Type B pancreatic cell (in vitro differentiated cells): ENCODE data around the gene NR6A1. TPM values are rescaled to one million over a fixed set of nuclear protein-coding genes. Genes with fewer than 3 reads are reported as not detected.
A peak's percentile ranks its signal among the peaks of the same experiment; 100 is the strongest.

Experiments used
- DNase-seq: peaks from one replicate; pipeline ENCODE4 v3.0.0; 2021; ENCODE audit warnings: mixed read lengths; ENCODE audit not compliant: unreplicated experiment; ENCODE audit errors: extremely low spot score
- H3K27ac Mint-ChIP-seq: 2 replicates; pipeline ENCODE4 v1.8.0; 2021; ENCODE audit warnings: mild to moderate bottlenecking, mixed read lengths
- H3K27me3 Mint-ChIP-seq: 2 replicates; pipeline ENCODE4 v1.8.0; 2021; ENCODE audit warnings: mixed read lengths
- H3K36me3 Mint-ChIP-seq: 2 replicates; pipeline ENCODE4 v1.8.0; 2021; ENCODE audit warnings: mixed read lengths
- H3K4me1 Mint-ChIP-seq: one replicate; pipeline ENCODE4 v1.8.0; 2021; ENCODE audit warnings: mixed read lengths; ENCODE audit not compliant: unreplicated experiment
- H3K4me3 Mint-ChIP-seq: 2 replicates; pipeline ENCODE4 v1.8.0; 2021; ENCODE audit warnings: mild to moderate bottlenecking, mixed read lengths
- H3K9me3 Mint-ChIP-seq: 2 replicates; pipeline ENCODE4 v1.8.0; 2021; ENCODE audit warnings: mixed read lengths
- total RNA-seq: library from RNA; stranded (reverse); gene quantifications from 2 replicates; pipeline ENCODE4 v1.2.1, GENCODE V29; 2021; ENCODE audit warnings: low replicate concordance
- TF ChIP-seq, protein P1 (sequence below): fragments of 200-600 bp; sonication (generic); conservative IDR thresholded peaks from 2 replicates; pipeline ENCODE4 v1.5.0; 2021; ENCODE audit warnings: antibody characterized with exemption, mild to moderate bottlenecking

Gene NR6A1
- total RNA-seq, 1 donor from 2014 or later = 10.0 TPM

GRCh38 chr9:124530246-124530645 is 240.9 kb downstream of the NR6A1 start:
- Mint-ChIP-seq H3K4me3 (no peak overlapping the region), H3K27me3 (no peaks in the 10 kb centered on the region), H3K4me1 (peaks cover 8% of the 10 kb centered on the region), H3K36me3 (no peaks in the 10 kb centered on the region), H3K27ac (peak overlapping the region; percentile 25), H3K9me3 (no peaks in the 10 kb centered on the region)
- DNase-seq = no peak
- TF ChIP-seq, protein P1, sequence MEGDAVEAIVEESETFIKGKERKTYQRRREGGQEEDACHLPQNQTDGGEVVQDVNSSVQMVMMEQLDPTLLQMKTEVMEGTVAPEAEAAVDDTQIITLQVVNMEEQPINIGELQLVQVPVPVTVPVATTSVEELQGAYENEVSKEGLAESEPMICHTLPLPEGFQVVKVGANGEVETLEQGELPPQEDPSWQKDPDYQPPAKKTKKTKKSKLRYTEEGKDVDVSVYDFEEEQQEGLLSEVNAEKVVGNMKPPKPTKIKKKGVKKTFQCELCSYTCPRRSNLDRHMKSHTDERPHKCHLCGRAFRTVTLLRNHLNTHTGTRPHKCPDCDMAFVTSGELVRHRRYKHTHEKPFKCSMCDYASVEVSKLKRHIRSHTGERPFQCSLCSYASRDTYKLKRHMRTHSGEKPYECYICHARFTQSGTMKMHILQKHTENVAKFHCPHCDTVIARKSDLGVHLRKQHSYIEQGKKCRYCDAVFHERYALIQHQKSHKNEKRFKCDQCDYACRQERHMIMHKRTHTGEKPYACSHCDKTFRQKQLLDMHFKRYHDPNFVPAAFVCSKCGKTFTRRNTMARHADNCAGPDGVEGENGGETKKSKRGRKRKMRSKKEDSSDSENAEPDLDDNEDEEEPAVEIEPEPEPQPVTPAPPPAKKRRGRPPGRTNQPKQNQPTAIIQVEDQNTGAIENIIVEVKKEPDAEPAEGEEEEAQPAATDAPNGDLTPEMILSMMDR = no peak

- H3K4me3 Mint-ChIP-seq = no peak overlapping the region
- peaks cover 6% of the 10 kb centered on the region for H3K36me3 Mint-ChIP-seq
- DNase-seq = no peak
- H3K9me3 Mint-ChIP-seq = no peaks in the 10 kb centered on the region
- H3K4me1 Mint-ChIP-seq = peaks cover 8% of the 10 kb centered on the region
- TF ChIP-seq, protein P1 = no peak
- H3K27me3 Mint-ChIP-seq = no peaks in the 10 kb centered on the region
- H3K27ac Mint-ChIP-seq = no peak overlapping the region
These were observed 243.3 kb downstream of the NR6A1 start for GRCh38 chr9:124527781-124528180.

- Mint-ChIP-seq H3K36me3 (peaks cover 6% of the 10 kb centered on the region), H3K4me3 (no peak overlapping the region), H3K27me3 (no peaks in the 10 kb centered on the region), H3K9me3 (no peaks in the 10 kb centered on the region), H3K4me1 (peaks cover 12% of the 10 kb centered on the region), H3K27ac (no peak overlapping the region)
- DNase-seq = no peak
- TF ChIP-seq, protein P1 = no peak
These were observed 244.9 kb downstream of the NR6A1 start for GRCh38 chr9:124526174-124526573.

DNA sequence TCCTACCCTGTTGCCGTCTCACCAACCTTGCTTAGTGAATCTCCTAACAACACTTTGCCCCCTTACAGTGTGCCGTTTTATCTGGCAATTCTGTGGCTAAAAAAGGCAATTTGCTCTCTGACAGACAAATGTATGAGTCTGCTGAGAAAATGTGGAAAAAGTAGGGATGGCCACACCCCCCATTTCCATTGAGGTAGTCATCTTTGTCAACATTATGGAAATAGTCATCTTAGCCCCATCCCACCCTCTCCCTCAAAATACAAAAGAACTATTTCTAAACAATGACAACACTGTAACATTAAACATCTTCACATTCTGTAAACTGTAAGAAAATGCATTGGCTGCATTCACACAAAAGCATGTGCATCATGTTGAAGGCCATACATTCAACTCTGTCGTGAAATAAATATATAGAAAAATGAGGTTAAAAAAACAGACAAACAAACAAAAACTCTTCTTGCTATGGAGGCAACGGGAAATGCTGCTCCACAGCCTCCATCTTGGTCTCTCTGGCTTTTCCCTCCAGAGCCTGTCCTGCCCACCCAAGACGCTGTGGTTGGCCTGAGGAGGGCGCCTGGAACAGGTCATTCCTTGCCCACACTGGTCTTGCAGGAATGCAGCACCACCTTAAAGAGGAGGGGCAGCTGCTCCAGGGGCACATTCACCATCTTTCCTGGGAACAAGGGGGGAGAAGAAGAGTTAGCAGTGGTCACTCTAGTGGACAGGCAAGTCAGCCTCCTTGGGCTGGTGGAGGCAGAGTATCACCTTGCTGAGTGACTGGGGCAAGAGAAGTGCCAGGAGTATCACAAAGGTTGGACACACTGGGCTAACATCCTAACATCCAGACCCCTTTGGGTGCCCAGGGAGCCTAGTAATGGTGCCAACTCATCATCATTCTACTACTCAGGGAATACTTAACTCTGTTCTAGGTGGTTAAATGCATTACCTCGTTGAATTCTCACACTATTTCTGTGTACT is 248.7 kb downstream of the NR6A1 start:
- H3K4me3 Mint-ChIP-seq = no peak overlapping the region

DNA sequence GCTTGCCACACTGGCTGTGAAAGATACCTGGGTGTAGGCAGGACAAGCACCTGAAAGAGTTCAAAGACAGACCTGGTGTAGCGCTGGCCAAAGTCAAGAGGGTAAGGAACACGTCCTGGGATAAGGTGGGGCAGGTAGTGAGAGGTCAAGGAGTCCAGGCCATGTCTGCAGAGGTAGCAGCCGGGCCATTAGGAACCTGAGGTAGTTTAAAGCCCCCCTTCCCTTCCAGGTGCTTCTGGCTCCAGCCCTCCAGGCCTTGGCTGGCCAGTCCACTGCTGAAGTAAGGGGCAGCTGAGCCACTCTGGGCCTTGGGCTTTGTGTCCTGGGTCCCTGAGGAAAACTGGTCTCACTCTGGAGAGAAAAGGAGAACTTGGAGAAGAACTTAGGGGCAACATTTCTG is 250.0 kb downstream of the NR6A1 start:
- no peaks in the 10 kb centered on the region for H3K27me3 Mint-ChIP-seq
- peak overlapping the region; percentile 13 for H3K27ac Mint-ChIP-seq
- peaks cover 23% of the 10 kb centered on the region for H3K4me1 Mint-ChIP-seq
- H3K36me3 Mint-ChIP-seq = peaks cover 11% of the 10 kb centered on the region
- TF ChIP-seq, protein P1 = no peak
- H3K9me3 Mint-ChIP-seq = no peaks in the 10 kb centered on the region
- H3K4me3 Mint-ChIP-seq = no peak overlapping the region
- no peak for DNase-seq

More for the DNA sequence above, 248.7 kb downstream of the NR6A1 start:
- Mint-ChIP-seq H3K27me3 (no peaks in the 10 kb centered on the region), H3K9me3 (no peaks in the 10 kb centered on the region), H3K4me1 (peaks cover 23% of the 10 kb centered on the region), H3K27ac (no peak overlapping the region), H3K36me3 (peaks cover 11% of the 10 kb centered on the region)
- TF ChIP-seq, protein P1 = no peak
- DNase-seq = no peak
